ENCODE data around the gene GAS7.

The GAS7 gene

GRCh38 chr17:10050597-10051101, 147.8 kb downstream of the GAS7 start:
- DNase-seq (ENCODE audit: low spot score), result peak; percentile 79

DNA sequence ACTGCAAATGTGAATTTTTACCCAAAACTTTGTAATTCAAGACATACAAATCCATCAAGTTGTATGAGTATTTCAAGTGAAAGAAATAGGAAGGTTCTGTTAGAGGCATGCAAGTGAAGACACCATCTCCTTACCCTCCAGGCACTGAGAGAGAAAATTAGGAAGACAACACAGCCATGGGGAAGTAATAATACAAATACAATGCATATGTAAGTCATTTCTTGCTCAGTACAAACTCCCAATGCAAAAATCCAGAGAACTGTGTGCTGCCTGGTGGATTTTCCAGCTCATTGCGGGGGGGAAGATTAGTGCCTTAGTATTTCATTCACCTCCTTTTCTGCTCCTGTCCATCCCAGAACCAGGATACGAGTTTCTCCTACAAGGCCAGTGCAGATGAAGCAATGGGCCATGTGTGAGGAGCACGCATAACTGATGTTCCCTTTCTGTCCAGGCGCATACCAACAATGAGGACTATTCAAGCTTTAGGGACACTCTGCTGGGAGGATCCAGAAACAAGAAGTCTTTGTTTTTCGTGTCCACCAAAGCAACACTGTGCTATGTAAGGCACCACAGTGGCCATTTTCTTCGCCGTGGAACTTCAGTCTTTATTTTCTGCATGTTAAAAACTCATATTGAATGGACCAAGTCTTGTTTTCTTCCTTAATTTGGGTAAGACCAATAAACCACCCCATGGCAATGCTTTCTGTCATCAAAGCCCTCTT, 149.6 kb downstream of the GAS7 start:
- peak; percentile 99 for DNase-seq (ENCODE audit: low spot score)

DNA sequence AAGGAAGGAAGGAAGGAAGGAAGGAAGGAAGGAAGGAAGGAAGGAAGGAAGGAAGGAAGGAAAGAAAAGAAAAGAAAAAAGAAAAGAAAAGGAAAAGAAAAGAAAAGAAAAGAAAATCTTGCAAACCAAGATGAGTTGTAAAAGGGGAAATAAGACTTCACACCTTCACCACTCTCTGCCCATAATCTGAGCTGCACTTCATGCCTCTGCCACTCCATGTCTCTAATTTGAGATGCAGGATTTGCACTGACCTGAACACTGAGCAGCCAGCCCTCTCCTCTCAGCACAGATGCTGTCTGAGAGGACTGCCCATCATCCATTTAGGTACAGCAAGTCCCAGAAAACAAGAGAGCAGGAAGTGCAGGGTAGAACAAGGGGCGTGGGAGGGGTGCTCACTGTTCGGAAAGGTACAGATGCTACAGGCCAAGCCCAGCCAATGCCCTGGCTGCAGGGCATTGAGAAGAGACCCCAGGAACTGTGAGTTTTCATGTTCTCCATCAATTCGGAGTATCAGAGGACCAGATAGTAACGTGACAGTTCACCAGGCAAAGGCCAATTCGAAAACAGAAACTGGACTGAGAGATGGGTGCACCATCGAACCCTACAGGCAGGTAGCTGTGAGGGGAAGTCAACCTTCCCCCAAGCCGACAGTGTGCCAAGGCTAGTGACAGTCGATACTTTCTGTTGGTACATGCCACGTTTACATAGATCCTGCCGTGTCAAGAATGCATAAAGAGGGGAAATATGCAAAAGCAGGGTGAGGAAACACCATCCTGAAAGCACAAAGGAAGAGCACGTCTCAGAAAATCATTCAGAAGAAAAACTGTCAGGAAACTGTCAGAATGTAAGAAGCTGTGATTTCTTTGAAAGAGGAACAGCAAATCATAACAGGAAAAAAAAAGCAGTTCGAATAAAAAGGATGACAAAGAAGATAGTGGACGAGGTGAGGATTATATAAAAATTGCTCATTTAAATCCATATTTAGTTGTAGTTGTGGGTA, 151.3 kb downstream of the GAS7 start:
- no peak for DNase-seq (ENCODE audit: low spot score)

DNA sequence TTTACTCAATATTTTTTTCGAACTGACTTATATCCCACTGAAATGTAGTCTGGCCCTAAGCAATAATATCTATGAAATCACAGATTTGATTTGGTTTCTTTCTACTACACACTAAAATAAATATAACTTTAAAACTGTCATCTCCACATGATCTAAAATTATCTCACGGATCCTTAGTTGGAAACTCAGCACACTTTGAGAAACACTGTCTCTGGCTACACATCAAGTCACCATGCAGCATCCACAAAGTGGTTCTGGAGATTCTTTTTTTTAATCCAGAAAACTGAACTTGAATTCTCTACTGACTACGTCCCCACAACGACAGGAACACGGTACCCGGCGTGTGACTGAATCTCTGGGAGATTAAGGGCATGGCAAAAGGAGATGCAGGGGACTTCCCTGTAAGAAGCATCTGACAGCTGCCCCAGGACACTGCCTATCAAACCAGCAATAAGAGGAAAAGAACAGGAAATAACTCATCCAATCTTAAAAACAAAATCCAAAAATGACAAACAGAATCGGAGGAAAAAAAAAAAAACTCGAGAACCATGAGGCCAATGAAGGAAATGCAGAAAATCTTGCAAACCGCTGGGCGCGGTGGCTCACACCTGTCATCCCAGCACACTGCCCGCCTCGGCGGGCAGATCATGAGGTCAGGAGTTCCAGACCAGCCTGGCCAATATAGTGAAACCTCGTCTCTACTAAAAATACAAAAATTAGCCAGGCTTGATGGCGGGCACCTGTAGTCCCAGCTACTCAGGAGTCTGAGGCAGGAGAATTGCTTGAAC, 152.3 kb downstream of the GAS7 start:
- no peak for DNase-seq (ENCODE audit: low spot score)

- no peak for DNase-seq (ENCODE audit: low spot score)
Measured at GRCh38 chr17:10042589-10043244, 155.7 kb downstream of the GAS7 start.

DNA sequence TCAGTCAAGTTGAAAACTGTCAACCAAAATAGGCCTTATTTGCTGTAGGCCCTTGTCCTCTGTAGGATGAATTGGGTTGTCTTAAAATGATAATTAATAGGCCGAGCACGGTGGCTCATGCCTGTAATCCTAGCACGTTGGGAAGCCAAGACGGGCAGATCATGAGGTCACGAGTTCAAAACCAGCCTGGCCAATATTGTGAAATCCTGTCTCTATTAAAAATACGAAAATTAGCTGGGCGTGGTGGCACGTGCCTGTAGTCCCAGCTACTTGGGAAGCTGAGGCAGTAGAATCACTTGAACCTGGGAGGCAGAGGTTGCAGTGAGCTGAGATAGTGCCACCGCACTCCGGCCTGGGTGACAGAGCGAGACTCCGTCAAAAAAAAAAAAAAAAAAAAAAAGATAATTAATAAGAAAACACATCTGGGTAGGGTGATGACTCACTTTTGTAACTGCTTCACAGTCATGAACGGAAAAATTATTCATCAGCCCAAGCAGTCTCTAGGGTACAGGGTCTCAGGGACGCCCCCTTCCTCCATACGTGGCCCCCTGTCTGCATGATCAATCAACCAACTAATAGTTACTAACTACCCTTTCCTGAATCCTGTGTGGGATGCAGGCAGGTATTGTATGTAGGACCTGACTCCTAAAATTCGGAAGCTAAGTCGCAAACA, 156.4 kb downstream of the GAS7 start:
- no peak for DNase-seq (ENCODE audit: low spot score)

GRCh38 chr17:10041287-10041612, 157.2 kb downstream of the GAS7 start:
- no peak for DNase-seq (ENCODE audit: low spot score)

DNA sequence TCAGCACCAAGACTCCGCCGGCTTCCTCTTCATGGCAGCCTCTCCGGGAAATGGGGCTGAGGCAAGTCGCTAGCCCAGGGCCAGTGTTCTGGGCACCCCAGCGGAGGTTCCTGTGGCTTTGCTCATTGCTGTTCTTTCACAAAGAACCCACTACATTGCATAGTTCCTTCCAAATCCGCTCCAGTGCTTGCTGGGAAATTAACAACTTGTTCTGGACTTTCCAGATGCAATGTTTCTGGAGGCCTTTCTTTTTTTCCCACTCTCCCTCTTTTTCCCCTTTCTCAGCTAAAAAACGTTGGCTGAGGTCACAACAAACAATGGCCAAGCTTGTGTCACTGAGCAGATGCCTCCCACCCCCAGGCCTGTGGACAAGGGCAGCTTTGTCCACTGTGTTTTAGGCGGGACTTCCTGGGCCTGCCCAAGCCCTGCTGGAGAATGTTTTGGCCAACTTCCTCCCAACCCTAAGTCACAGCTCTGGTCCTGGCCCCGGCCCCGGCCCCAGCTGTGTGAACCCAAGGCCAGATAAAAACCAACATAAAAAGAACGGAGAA, 161.8 kb downstream of the GAS7 start:
- DNase-seq (ENCODE audit: low spot score), result peak; percentile 98

GRCh38 chr17:10035885-10036284, 162.5 kb downstream of the GAS7 start:
- DNase-seq (ENCODE audit: low spot score), result no peak

DNA sequence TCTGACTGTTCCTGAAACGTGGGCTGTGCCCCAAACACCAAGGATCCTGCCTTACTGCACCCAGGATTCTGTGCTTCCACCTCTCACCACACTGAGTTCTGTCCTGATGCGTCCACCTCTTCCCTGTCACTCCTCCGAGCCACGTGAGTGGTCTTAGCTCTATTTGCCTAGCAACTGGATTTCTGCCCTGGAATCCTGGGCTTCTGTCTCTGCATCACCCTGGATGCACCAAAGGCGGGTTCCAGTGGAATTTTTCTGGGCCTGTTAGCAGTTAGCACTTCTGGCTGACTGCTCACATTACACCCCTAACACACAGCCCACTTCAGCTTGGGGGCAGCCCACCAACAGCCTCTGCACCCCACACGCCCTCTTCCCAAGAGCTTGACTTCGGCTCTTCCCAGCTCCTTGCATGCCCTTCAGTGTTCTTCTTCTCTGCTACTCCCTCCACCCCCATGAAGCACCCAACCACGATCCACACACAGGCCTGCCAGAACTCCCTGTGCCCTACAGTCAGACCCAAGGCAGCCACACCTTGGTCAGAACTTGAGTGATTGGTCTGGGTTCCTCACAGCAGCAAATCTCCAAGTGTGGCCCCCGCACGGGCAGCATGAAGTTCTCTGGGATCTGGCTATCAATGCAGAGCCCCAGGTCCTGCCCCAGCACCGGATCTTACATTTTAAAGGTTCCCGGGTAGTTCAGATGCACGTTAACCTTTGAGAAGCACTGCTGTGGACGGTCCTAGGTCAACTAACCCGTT, 163.5 kb downstream of the GAS7 start:
- no peak for DNase-seq (ENCODE audit: low spot score)

DNA sequence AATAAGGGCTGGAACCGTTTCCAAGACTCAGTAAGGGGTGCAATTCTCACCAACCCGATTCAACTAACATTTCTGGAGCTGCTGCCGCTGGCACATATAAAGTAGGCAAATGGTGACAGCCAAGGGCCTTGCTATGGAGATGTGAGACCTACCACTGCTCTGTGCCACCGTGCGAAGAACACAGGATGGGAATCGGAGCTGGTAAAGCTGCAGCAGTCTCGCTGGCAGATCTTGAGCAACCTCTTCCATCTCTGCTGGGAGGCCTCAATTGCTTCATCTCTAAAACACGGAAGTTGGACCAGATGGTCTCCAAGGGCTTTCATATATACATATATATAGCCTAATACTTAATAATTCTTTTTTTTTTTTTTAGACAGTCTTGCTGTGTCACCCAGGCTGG, 164.4 kb downstream of the GAS7 start:
- peak; percentile 64 for DNase-seq (ENCODE audit: low spot score)

DNA sequence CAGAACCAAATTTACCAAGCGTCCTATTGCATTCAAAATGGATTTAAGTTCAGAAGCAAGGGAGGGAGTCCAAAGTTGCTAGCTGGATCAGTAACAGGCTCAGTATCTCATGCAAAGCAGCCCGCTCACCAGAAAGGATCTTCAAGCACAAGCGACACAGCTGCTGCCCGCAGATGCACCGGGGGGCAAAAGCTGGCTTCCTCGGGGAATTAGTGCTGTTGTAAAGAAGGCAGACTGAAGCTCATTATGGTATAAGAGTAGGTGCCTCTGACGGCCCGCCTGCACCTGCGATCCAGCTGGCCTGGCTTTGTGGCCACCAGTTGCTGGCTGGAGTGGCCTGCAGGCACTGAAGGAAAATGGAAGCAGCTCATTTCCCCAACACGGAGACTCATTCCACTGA, 165.0 kb downstream of the GAS7 start:
- DNase-seq (ENCODE audit: low spot score), result peak; percentile 49

DNA sequence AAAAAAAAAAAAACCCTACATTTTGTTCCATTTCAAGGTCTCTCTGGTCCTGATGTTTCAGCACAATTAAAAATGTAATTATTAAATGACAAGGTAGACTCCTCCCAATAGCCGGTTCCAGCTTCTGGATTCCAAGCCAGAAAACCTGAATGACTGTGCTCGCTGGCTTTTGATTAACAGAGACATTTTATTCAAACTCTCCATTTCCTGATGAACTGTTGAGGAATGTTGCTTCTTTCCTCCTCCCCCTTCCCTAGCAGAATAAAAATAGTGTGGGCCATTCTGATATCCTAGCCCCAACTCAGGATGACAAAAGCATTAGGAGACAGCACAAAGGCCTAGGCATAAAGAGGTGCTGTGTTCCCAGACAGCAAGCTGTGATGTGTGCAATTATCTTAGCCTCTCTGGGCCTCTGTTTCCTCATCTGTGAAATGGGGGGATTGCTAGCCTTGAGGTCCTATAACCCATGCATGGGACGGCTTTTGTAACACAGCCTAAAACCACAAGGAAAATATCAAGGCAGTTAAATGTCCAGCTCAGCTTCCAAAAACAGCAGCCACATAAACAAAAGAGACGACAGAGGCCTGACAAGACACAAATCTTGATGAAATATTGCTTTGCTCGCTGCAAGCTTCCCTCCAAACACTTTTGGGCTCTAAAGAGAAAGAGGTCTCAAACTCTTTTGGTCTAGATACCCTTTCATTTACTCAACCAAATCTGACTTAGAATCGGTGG, 166.1 kb downstream of the GAS7 start:
- no peak for DNase-seq (ENCODE audit: low spot score)

- DNase-seq (ENCODE audit: low spot score), result no peak
Measured at GRCh38 chr17:10031606-10032005, 166.8 kb downstream of the GAS7 start.

DNA sequence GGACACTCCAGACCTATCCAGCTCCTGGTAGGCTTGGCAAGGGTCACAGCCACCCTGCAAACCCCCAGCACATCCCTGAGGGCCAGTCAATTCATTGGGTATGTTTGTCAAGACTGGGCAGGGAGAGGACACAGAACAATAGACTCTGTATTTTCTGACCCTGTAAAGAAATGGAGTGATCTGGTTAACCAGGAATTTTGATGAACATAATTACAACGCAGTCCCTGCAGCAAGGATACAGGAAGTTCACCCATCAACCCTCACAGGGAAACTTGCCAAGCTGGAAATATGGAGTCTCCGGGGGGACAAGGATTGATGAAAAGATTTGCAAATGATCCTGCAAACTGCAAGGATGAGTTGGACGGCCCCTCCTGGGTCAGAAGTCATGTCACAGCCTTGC, 167.3 kb downstream of the GAS7 start:
- peak; percentile 57 for DNase-seq (ENCODE audit: low spot score)

DNA sequence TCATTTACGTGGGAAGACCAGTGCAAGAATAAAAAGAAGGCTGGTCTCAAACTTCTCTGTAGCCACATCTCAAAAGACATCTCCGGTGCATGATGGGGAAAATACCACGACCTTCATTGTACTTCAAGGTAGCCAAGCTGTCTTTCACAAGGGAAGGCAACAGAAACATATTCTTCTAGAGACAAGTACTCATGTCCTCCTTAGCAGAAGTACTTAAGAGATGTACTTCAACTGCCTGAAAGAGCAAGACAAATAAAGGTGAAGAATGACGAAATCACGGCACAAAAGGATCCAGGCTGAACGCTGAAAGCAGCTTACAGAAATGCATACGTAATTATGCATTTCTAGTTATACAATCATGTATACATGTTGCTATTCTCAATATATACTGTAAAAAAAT, 169.3 kb downstream of the GAS7 start:
- no peak for DNase-seq (ENCODE audit: low spot score)

DNA sequence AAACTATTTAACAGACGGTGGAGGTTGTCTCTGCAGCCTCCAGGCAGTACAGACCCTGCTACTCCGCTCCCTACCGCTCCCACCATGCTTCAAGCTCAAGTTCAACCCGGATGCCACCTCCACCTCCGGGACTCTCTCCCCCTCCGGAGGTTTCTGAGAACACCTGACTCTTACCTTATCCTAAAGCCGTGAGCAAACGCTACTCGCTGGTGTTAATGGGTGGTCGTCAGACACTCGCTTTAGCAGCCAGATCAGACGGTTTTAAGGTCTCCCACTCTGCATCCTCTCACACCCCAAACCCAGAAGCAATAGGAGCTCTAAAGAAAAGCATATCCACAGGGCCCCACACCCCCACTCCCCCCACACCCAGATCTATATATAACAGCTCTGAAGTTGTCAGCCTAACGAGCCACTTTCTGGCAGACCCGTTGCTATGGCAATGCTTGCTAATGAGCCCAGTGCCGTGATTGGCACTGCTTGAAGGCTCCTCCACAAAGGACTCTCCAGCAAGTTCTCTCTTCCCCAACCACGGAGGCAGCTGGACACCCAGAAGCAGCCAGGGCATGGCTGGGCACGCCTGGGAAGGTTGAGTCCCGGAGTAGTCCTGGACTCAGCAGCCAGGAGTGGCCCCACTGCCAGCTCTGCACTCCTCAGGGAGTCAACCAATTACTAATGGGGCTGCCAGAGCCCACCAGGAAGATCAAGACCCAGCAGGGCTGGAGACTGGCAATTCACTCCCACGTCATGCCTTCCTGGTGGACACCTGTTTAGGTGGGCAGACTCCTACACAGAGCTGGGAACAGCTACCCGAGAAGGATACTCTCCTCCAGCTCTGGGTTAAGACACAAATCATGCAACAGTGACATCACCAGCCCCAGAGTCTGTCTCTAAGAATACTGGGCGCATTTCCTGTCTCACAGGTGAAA, 172.2 kb downstream of the GAS7 start:
- DNase-seq (ENCODE audit: low spot score), result peak; percentile 68

DNA sequence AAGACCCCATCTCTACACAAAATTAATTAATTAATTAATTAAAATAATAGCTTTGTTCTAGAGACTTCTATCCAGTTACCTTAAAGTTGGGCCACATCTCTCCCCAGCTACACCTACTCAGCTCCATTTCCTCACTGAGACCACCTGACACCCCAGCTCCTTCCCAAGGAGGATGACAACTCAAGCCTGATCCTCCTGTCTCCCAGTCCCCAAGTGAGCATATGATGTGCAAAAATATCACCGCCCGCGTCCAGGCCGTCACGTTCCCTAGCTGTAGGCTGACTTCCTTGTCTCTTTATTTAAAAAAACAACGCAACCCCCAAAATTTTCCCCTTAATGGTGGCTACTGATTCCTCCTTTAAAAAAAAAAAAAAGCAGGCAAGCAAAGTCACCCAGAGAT, 173.2 kb downstream of the GAS7 start:
- no peak for DNase-seq (ENCODE audit: low spot score)

Measured in pons (tissue), 1 donor.